HG02973 (cell line): ENCODE results near the gene SLC22A23.

Experiments used
- ATAC-seq: cut with Tn5 transposase; IDR thresholded peaks from one replicate; pipeline ENCODE4 v1.9.1; 2021; ENCODE audit warnings: moderate library complexity; ENCODE audit not compliant: unreplicated experiment

The SLC22A23 gene

GRCh38 chr6:3276174-3277167 lies 180.4 kb downstream of the SLC22A23 start:
- no peak for ATAC-seq

GRCh38 chr6:3273707-3274521 lies 182.9 kb downstream of the SLC22A23 start:
- no peak for ATAC-seq

- ATAC-seq: no peak
Measured at GRCh38 chr6:3272911-3273547, 183.8 kb downstream of the SLC22A23 start.

- no peak for ATAC-seq
Measured at GRCh38 chr6:3271756-3272155, 185.1 kb downstream of the SLC22A23 start.

- no peak for ATAC-seq
Measured at GRCh38 chr6:3270258-3270657, 186.6 kb downstream of the SLC22A23 start.

GRCh38 chr6:3269281-3269975 lies 187.4 kb downstream of the SLC22A23 start:
- no peak for ATAC-seq

GRCh38 chr6:3268680-3269079 lies 188.2 kb downstream of the SLC22A23 start:
- ATAC-seq: no peak

- ATAC-seq: no peak
Measured at GRCh38 chr6:3267162-3267561, 189.7 kb downstream of the SLC22A23 start.

- no peak for ATAC-seq
Measured at GRCh38 chr6:3266170-3266569, 190.7 kb downstream of the SLC22A23 start.

- ATAC-seq: no peak
Measured at GRCh38 chr6:3265671-3266070, 191.2 kb downstream of the SLC22A23 start.

- no peak for ATAC-seq
Measured at GRCh38 chr6:3264356-3264755, 192.5 kb downstream of the SLC22A23 start.

- ATAC-seq: no peak
Measured at GRCh38 chr6:3263096-3263495, 193.8 kb downstream of the SLC22A23 start.

GRCh38 chr6:3261921-3262320 lies 194.9 kb downstream of the SLC22A23 start:
- ATAC-seq: no peak

- ATAC-seq: no peak
Measured at GRCh38 chr6:3261518-3261820, 195.4 kb downstream of the SLC22A23 start.

- no peak for ATAC-seq
Measured at GRCh38 chr6:3260772-3261517, 195.9 kb downstream of the SLC22A23 start.

- no peak for ATAC-seq
Measured at GRCh38 chr6:3260296-3260695, 196.6 kb downstream of the SLC22A23 start.

- peak; percentile 32 for ATAC-seq
Measured at GRCh38 chr6:3259491-3259958, 197.3 kb downstream of the SLC22A23 start.

- peak; percentile 60 for ATAC-seq
Measured at GRCh38 chr6:3258720-3259490, 197.9 kb downstream of the SLC22A23 start, which contains the start of gene PSMG4. PSMG4 (plus strand) TSS chr6:3258947; CDS start chr6:3259023, 76 bp downstream.

- ATAC-seq: no peak
Measured at GRCh38 chr6:3258201-3258600, 198.6 kb downstream of the SLC22A23 start.
